GM12801 (cell line): ENCODE data around the gene FAM234B.

ENCODE experiments used
- TF ChIP-seq, protein P1 (sequence below): IDR thresholded peaks from one replicate; pipeline ENCODE4 v1.5.1; 2011; ENCODE audit warnings: control low read depth; ENCODE audit not compliant: insufficient read length; ENCODE audit errors: extremely low read depth

The FAM234B gene

GRCh38 chr12:13117029-13117428, 72.8 kb downstream of the FAM234B start:
- TF ChIP-seq, protein P1, sequence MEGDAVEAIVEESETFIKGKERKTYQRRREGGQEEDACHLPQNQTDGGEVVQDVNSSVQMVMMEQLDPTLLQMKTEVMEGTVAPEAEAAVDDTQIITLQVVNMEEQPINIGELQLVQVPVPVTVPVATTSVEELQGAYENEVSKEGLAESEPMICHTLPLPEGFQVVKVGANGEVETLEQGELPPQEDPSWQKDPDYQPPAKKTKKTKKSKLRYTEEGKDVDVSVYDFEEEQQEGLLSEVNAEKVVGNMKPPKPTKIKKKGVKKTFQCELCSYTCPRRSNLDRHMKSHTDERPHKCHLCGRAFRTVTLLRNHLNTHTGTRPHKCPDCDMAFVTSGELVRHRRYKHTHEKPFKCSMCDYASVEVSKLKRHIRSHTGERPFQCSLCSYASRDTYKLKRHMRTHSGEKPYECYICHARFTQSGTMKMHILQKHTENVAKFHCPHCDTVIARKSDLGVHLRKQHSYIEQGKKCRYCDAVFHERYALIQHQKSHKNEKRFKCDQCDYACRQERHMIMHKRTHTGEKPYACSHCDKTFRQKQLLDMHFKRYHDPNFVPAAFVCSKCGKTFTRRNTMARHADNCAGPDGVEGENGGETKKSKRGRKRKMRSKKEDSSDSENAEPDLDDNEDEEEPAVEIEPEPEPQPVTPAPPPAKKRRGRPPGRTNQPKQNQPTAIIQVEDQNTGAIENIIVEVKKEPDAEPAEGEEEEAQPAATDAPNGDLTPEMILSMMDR: no peak

DNA sequence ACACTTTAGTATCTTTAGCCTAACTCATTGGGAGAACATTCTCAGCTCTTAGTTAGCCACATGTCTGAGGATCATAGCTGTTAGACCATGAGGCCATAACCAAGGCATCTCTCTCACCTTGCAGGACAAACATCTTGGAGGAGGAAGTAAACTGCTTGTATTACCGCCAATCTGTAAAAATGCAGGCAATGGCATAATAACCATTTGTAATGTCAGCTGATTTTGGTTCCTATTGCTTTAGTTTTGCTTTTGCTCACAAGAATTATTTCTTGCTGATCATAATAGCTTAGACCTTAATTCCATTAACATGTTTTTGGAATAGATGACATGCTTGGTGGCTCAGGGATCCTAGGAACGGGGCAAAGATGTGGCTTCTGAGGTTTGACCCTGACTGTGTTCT, 75.6 kb downstream of the FAM234B start:
- TF ChIP-seq, protein P1: no peak

GRCh38 chr12:13120413-13120812, 76.2 kb downstream of the FAM234B start:
- TF ChIP-seq, protein P1: no peak

GRCh38 chr12:13121568-13121967, 77.4 kb downstream of the FAM234B start:
- TF ChIP-seq, protein P1: no peak

DNA sequence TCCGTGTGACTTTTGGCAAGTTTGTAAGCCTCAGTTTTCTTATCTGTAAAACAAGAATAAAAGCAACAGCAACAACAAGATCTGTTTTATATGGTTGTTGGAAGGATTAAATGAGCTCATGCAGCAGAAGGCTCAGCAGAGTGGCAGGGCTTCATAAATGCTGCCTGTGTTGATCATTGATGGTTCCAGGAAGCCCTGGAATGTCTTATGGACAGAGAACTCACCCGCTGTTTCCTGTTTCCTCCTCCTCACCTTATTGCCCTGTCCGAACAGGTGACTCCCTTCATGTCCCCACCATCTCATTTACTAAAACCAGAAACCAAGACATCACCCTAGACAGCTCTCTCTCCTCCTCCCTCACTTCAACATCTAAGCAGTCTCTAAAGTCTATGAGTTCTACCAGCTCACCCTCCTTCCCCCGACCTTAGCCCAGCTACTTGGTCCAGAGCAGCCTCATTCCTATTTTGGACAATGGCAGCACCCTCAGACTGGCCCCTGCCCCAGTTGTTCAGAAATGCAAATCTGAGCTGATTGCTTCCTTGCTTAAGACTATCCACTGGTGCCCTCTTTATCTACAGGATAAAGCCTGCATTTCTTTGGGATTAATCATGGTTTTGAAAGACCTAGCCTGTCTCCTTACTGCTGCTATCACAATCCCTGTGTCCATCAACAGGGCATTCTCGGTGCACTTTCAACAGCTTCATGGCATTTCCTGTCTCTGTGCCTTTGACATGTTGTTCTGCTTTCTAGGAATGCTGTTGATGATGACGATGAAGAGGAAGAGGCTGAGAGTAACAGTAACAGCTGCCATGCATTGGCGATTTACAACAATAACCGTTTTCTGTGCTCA, 80.7 kb downstream of the FAM234B start:
- TF ChIP-seq, protein P1: no peak

GRCh38 chr12:13125996-13126395, 81.8 kb downstream of the FAM234B start:
- TF ChIP-seq, protein P1: no peak

GRCh38 chr12:13126494-13126893, 82.3 kb downstream of the FAM234B start:
- TF ChIP-seq, protein P1: no peak
